Fibroblast of villous mesenchyme (primary cell): ENCODE measurements around the gene COLEC12. TPM values are rescaled to one million over a fixed set of nuclear protein-coding genes. Genes with fewer than 3 reads are reported as not detected.
"Not testable (repeated sequence)": the region's sequence is repeated elsewhere in the genome, so short reads cannot be mapped to it uniquely, and the experiment has no call there.

ENCODE experiments used
- DNase-seq: peaks from one replicate; pipeline ENCODE4 v3.0.0-alpha.2; 2010; ENCODE audit warnings: low read depth
- H3K4me3 ChIP-seq: 2 replicates; pipeline ENCODE4 v1.5.1; 2011; ENCODE audit warnings: low read depth, mild to moderate bottlenecking, low read length
- CTCF ChIP-seq: IDR thresholded peaks from 2 replicates; pipeline ENCODE4 v1.5.1; 2012; ENCODE audit warnings: low read depth, mild to moderate bottlenecking, low read length; ENCODE audit not compliant: insufficient read depth
- total RNA-seq: library from RNA; depleted of rRNA; stranded (reverse); fragments of >200 nt; gene quantifications from 2 replicates; pipeline ENCODE4 v1.2.3, GENCODE V29; 2012

Gene COLEC12
- total RNA-seq, 1 donor = 3.9 TPM

GRCh38 chr18:303011-303410 is 197.5 kb downstream of the COLEC12 start:
- TF ChIP-seq CTCF = no peak
- no peak overlapping the region for H3K4me3 ChIP-seq
- no peak for DNase-seq

- no peak overlapping the region for H3K4me3 ChIP-seq
- TF ChIP-seq CTCF = no peak
- no peak for DNase-seq
Observed at GRCh38 chr18:302097-302496, 198.4 kb downstream of the COLEC12 start.

- H3K4me3 ChIP-seq = no peak overlapping the region
- TF ChIP-seq CTCF = no peak
- DNase-seq = no peak
Observed at GRCh38 chr18:297936-298335, 202.6 kb downstream of the COLEC12 start.

- DNase-seq = no peak
- no peak overlapping the region for H3K4me3 ChIP-seq
- no peak for TF ChIP-seq CTCF
Observed at GRCh38 chr18:295756-296490, 204.6 kb downstream of the COLEC12 start.

GRCh38 chr18:294566-294965 is 205.9 kb downstream of the COLEC12 start:
- no peak for DNase-seq
- no peak for TF ChIP-seq CTCF
- no peak overlapping the region for H3K4me3 ChIP-seq

GRCh38 chr18:293536-293935 is 207.0 kb downstream of the COLEC12 start:
- no peak for TF ChIP-seq CTCF
- DNase-seq = peak; percentile 40
- H3K4me3 ChIP-seq = no peak overlapping the region

- H3K4me3 ChIP-seq = no peak overlapping the region
- DNase-seq = no peak
- peak; percentile 29 for TF ChIP-seq CTCF
Observed at GRCh38 chr18:292271-292670, 208.2 kb downstream of the COLEC12 start.

- not testable (repeated sequence) for DNase-seq, H3K4me3 ChIP-seq
Observed at GRCh38 chr18:289970-290369, 210.5 kb downstream of the COLEC12 start.
